Common myeloid progenitor, CD34-positive (primary cell): ENCODE results near the gene CABLES1.
"Not testable (repeated sequence)": the region's sequence is repeated elsewhere in the genome, so short reads cannot be mapped to it uniquely, and the experiment has no call there.

Experiments
- CTCF ChIA-PET: fragments of 350-600 bp; sonication (Branson Sonifier 250); formaldehyde crosslinking; loops from one replicate; lab custom pipeline; 2021; ENCODE audit warnings: antibody characterized with exemption; lab: Charles Lee
- POLR2A ChIA-PET: fragments of 350-600 bp; sonication (Branson Sonifier 250); formaldehyde crosslinking; loops from one replicate; lab custom pipeline; 2021; ENCODE audit warnings: antibody characterized with exemption; lab: Charles Lee
- DNase-seq, 3 donors: peaks; one replicate each; pipeline versions ENCODE4 v3.0.0 to v3.0.0-alpha.2; 2013
- H3K27ac ChIP-seq, 2 experiments: 1 replicate in 1 of 2; 2 replicates in 1 of 2; pipeline ENCODE4 v1.7.0; 2013; ENCODE audit warnings: inconsistent platforms in 2 of 2, low read length in 2 of 2, mild to moderate bottlenecking in 2 of 2, low read depth in 1 of 2, moderate library complexity in 1 of 2; ENCODE audit not compliant: severe bottlenecking in 2 of 2, insufficient read depth in 1 of 2, poor library complexity in 1 of 2
- H3K27me3 ChIP-seq, 5 experiments: replicated peaks in 2 of 5; 1 replicate in 3 of 5; 2 replicates in 2 of 5; pipeline versions ENCODE4 v1.6.1 to v1.7.0; 2013; ENCODE audit warnings: low read length in 4 of 5, mild to moderate bottlenecking in 2 of 5, moderate library complexity in 2 of 5, inconsistent platforms in 1 of 5; ENCODE audit not compliant: insufficient read depth in 5 of 5, control insufficient read depth in 4 of 5
- H3K36me3 ChIP-seq, 4 experiments: 1 replicate in 2 of 4; 2 replicates in 2 of 4; pipeline versions ENCODE4 v1.6.1 to v1.7.0; 2013; ENCODE audit warnings: low read length in 3 of 4, control low read depth in 1 of 4, mild to moderate bottlenecking in 1 of 4; ENCODE audit not compliant: control insufficient read depth in 4 of 4, insufficient read depth in 4 of 4
- H3K4me1 ChIP-seq, 4 experiments: 1 replicate in 3 of 4; 2 replicates in 1 of 4; pipeline versions ENCODE4 v1.6.1 to v1.7.1; 2013; ENCODE audit warnings: low read length in 3 of 4, mild to moderate bottlenecking in 3 of 4, control low read depth in 1 of 4, inconsistent platforms in 1 of 4, moderate library complexity in 1 of 4; ENCODE audit not compliant: control insufficient read depth in 4 of 4, insufficient read depth in 4 of 4; ENCODE audit errors: control extremely low read depth in 1 of 4
- H3K4me3 ChIP-seq, 7 experiments: 1 replicate in 4 of 7; 2 replicates in 3 of 7; pipeline versions ENCODE4 v1.5.1 to v1.7.0; 2013; ENCODE audit warnings: mild to moderate bottlenecking in 7 of 7, low read length in 6 of 7, moderate library complexity in 6 of 7, inconsistent platforms in 2 of 7, low read depth in 2 of 7, control low read depth in 1 of 7; ENCODE audit not compliant: insufficient read depth in 4 of 7, control insufficient read depth in 1 of 7; ENCODE audit errors: extremely low read depth in 1 of 7
- H3K9me3 ChIP-seq, 5 experiments: 1 replicate in 4 of 5; 2 replicates in 1 of 5; pipeline versions ENCODE4 v1.6.1 to v1.7.1; 2013; ENCODE audit warnings: low read length in 4 of 5, mild to moderate bottlenecking in 2 of 5, inconsistent platforms in 1 of 5, low read depth in 1 of 5, moderate library complexity in 1 of 5; ENCODE audit not compliant: control insufficient read depth in 4 of 5, insufficient read depth in 2 of 5; ENCODE audit errors: control extremely low read depth in 1 of 5
- WGBS: methylation state at CpG from one replicate; pipeline ENCODE4 v1.1.5; 2013; ENCODE audit not compliant: insufficient coverage; 5-methylcytosine and 5-hydroxymethylcytosine counted together

CABLES1 gene

DNA sequence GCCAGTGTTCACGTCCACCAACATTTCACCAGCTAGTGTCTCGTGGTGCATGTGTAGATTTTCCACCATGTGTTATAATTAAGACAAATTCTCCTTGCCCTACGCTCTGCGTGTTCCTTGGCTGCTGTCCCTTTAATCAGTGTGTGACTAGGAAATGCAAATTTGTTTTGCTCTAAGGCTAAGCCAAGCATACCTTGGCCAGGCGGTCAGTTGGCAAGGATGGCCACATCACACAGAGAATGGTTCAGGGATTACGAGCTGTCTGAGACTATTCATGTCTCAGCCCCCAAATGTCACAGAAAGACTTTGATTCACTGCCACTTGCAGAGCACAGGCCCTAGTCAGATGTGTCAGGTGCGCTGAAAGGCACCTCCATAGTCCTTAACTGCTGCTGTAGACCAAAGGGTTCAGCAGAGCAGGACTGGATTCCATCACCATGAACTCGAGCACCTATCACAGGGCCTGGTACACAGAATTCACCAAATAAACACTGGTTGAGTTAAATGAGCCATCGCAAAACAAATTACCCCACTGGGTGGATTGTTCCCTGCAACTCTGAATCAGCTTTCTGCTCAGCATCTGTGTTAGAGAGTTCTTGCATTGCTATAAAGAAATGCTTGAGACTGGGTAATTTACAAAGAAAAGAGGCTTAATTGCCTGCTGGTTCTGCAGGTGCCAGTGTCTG lies 128.4 kb downstream of the CABLES1 start:
- WGBS: 98% methylated on average over 8 of the region's 9 CpGs
- H3K9me3 ChIP-seq: peaks cover 0 to 4% (median 0%) of the 10 kb centered on the region in 5 experiments
- CTCF ChIA-PET: interaction anchor here (0.8 kb wide), 1 partner anchor 131 kb away, joined by 3 read pairs; no protein-coding TSS in a partner anchor
- no peak overlapping the region for H3K4me3 ChIP-seq
- H3K36me3 ChIP-seq: no peaks in the 10 kb centered on the region
- H3K27me3 ChIP-seq: no peaks in the 10 kb centered on the region
- H3K4me1 ChIP-seq: peaks cover 11 to 70% (median 62%) of the 10 kb centered on the region in 4 experiments
- H3K27ac ChIP-seq: no peak overlapping the region
- no peak for DNase-seq
- POLR2A ChIA-PET: no interaction called here

DNA sequence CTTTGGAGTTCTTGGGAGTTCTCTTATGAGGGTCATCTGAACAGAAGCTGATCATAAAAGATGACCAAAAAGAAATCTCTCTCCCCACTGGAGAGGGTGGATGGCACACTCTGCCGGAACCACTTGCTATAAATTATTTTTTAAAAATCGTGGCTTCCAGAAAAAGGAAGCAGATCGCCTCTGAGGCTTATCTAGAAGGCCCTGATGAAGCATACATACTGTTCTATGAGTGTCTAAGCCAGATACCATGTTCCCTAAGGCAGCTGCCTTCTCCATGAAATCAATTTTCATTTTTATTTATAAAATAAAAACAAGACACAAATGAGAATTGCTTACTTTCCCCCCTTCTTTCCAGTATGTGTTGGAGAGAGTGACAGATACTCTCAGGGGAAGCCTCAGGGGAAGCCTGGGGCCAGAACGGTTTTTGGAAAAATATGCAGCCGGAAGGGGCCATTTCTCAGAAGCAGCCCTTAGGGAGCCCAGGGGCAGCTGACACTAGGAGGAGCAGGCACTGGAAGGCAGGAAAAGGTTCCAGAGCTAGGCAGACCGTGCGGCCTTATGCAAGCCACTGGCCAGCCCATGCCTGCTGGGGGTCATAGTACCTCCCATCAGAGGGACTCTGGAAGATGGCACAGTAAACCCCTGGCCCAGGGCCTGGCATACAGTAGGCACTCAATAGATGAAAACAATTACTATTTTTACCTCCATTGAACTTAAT lies 130.6 kb downstream of the CABLES1 start:
- WGBS: 24% methylated on average over 7 of the region's 7 CpGs
- CTCF ChIA-PET: interaction anchor here (0.9 to 2.1 kb wide), 8 partner anchors 9 to 136 kb away, joined by 3 to 7 read pairs (median 3); no protein-coding TSS in a partner anchor
- peak; percentile 55 to 82 (median 70) for DNase-seq
- Histone ChIP-seq H3K4me1 (peaks cover 3 to 49% (median 41%) of the 10 kb centered on the region in 4 experiments), H3K27me3 (no peaks in the 10 kb centered on the region), H3K27ac (peak overlapping the region; percentile 36 to 60), H3K4me3 (peak overlapping the region in 2 of 7 experiments; percentile 24 to 47), H3K9me3 (peaks cover 0 to 18% (median 7%) of the 10 kb centered on the region in 5 experiments), H3K36me3 (peaks cover 0 to 2% (median 0%) of the 10 kb centered on the region in 4 experiments)
- POLR2A ChIA-PET: interaction anchor here (0.6 kb wide), 1 partner anchor 26 kb away, joined by 4 read pairs; no protein-coding TSS in a partner anchor

DNA sequence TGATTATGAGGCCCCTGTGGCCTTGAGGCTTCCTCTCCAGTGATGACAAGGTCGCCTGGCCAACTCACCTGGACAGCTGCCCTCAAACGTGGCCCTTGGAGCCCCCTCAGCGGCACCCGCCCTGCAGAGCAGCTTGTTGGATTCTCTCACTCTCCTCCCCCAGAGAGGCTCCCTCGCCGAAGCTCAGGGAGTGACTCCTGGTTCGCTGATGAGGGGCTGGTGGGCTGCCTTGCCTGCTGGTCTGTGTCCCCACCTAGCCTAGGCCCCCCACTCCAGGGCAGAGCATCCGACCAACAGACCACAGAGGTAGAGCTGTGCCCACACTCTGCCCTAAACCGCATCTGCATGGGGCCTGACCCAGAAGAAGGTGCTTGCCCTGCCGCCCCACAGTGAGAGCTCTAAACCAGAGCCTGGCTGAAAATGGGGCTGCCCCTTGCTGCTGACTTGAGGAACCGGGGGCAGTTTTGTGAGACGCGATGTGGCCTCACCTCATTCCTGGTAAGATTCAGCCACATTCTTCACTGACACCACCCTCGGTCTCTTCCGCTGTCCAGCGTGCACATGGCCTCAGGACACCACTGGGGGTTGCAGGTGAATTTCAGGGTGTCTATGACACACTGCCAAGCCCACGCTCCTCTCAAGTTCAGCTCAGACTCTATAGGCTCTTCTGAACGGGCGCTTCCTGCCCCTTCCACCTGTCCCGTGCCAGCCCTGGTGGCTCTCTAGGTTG lies 131.6 kb downstream of the CABLES1 start:
- CTCF ChIA-PET: interaction anchor here (0.5 to 2.1 kb wide), 12 partner anchors 7 to 169 kb away, joined by 3 to 8 read pairs (median 3); no protein-coding TSS in a partner anchor
- Histone ChIP-seq H3K36me3 (peaks cover 0 to 2% (median 0%) of the 10 kb centered on the region in 4 experiments), H3K4me3 (no peak overlapping the region), H3K9me3 (peaks cover 0 to 21% (median 7%) of the 10 kb centered on the region in 5 experiments), H3K27ac (no peak overlapping the region), H3K27me3 (no peaks in the 10 kb centered on the region), H3K4me1 (peaks cover 0 to 42% (median 34%) of the 10 kb centered on the region in 4 experiments)
- DNase-seq: no peak
- POLR2A ChIA-PET: no interaction called here
- 83% methylated on average over 18 of the region's 20 CpGs for WGBS

DNA sequence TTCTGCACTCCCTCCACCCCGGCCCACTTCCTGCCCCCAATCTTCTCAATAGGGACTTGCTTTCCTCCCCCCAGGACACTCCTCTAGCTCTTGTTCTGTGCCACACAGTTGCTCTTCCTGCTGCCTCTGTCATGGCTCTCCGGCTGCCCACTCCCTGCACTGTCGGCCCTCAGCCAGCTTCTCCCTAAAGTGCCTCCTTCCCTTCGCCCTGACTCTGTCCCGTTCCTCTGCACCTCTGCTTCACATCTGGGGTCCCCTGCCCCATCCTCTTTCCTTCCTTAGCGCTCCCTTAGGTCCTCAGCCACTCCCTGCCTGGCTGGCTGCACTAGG lies 132.1 kb downstream of the CABLES1 start:
- DNase-seq: peak in 1 of 3 donors; percentile 20
- WGBS: 53% methylated on average over 6 of the region's 6 CpGs
- peaks cover 0 to 2% (median 0%) of the 10 kb centered on the region in 4 experiments for H3K36me3 ChIP-seq
- peaks cover 0 to 38% (median 33%) of the 10 kb centered on the region in 4 experiments for H3K4me1 ChIP-seq
- no peak overlapping the region for H3K27ac ChIP-seq
- H3K27me3 ChIP-seq: no peaks in the 10 kb centered on the region
- POLR2A ChIA-PET: no interaction called here
- CTCF ChIA-PET: interaction anchor here (0.9 to 2.1 kb wide), 7 partner anchors 8 to 111 kb away, joined by 3 to 8 read pairs (median 4); no protein-coding TSS in a partner anchor
- peaks cover 0 to 21% (median 7%) of the 10 kb centered on the region in 5 experiments for H3K9me3 ChIP-seq
- H3K4me3 ChIP-seq: no peak overlapping the region

DNA sequence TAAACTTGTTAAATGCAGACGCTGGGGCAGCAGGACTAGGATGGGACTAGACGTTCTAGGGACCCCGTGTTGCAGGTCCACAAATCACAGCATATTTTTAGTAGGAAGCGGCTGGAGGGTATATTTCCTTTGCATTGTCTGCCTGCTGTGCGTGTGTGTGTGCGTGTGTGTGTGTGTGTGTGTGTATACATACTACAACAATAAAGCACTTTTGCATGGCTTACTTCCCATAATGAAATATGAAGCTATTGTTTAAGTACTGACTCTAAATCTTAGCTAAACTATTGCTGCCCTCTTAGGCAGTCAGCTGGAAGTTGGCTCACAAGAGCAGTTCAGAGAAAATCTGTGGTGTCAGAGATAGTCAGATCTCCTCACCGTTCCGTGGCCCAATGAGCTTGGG lies 133.4 kb downstream of the CABLES1 start:
- H3K9me3 ChIP-seq: peaks cover 0 to 21% (median 7%) of the 10 kb centered on the region in 5 experiments
- H3K27ac ChIP-seq: no peak overlapping the region
- POLR2A ChIA-PET: no interaction called here
- no peaks in the 10 kb centered on the region for H3K27me3 ChIP-seq
- peaks cover 0 to 37% (median 32%) of the 10 kb centered on the region in 4 experiments for H3K4me1 ChIP-seq
- CTCF ChIA-PET: interaction anchor here (0.9 to 2.0 kb wide), 6 partner anchors 9 to 143 kb away, joined by 3 to 8 read pairs (median 3); no protein-coding TSS in a partner anchor
- H3K36me3 ChIP-seq: peaks cover 0 to 2% (median 0%) of the 10 kb centered on the region in 4 experiments
- no peak overlapping the region for H3K4me3 ChIP-seq
- 93% methylated on average over 2 of the region's 8 CpGs for WGBS
- DNase-seq: no peak

DNA sequence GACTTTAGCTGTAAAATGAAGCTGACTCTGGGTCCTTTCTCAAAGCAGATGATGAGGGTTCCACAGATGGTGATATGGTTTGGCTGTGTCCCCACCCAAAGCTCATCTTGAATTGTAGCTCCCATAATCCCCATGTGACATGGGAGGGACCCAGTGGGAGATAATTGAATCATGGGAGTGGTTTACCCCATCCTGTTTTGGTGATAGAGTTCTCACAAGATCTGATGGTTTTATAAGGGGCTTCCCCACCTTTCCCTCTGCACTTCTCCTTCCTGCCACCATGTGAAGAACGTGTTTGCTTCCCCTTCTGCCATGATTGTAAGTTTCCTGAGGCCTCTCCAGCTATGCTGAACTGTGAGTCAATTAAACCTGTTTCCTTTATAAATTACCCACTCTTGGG lies 133.8 kb downstream of the CABLES1 start:
- CTCF ChIA-PET: interaction anchor here (0.9 to 2.0 kb wide), 7 partner anchors 9 to 143 kb away, joined by 3 to 8 read pairs (median 3); no protein-coding TSS in a partner anchor
- WGBS: 0% methylated on average over 1 of the region's 1 CpG
- H3K27me3 ChIP-seq, H3K4me3 ChIP-seq, H3K36me3 ChIP-seq, POLR2A ChIA-PET, H3K27ac ChIP-seq: not testable (repeated sequence)
- peaks cover 0 to 37% (median 32%) of the 10 kb centered on the region in 4 experiments for H3K4me1 ChIP-seq
- DNase-seq: peak in 2 of 3 donors; percentile 63 to 64
- H3K9me3 ChIP-seq: peaks cover 0 to 21% (median 7%) of the 10 kb centered on the region in 5 experiments
